Islet precursor cell (in vitro differentiated cells): ENCODE data around the gene TMCO6.

Source experiments
- DNase-seq: peaks from one replicate; pipeline ENCODE4 v3.0.0-alpha.2; 2018

Gene TMCO6

DNA sequence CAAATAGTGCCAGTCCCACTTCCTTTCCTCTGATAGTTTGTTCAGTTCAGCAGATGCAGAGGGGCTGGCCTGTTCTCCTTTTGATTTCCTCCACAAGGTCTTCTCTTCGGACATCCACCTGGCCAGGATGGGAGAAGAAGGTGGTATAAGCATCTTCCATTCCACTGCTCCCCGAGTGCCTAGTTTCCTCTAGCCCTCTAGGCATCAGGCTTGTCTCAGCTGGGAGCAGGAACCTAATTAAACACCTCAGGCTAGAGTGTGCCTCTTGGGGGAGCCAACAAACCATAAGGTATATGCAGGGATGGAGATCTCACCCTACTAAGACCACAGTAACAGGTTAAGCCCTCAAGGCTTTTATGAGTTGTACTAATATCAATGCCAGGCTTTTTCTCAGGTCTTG, 35.0 kb downstream of the TMCO6 start:
- no peak for DNase-seq

- DNase-seq: no peak
Observed at GRCh38 chr5:140674629-140675028, 35.4 kb downstream of the TMCO6 start.

DNA sequence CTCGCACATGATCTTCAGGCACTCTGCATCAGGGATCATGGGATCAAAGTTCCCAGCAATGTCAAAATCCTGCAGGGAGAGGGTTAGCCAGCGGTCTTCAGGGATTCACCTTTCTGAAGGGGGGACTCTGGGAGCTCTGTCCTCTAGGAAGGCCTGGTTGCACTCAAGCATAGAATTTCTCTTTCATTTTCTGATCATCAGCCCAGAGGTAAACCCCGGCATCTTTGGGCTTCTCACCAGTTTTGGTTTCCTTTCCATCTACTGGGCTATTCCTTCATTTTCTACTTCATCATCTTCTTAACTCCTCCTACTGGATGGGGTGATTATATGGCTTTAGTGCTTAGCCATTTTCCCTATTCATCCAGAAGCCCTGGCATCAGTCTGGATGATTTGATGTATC, 38.7 kb downstream of the TMCO6 start:
- no peak for DNase-seq

DNA sequence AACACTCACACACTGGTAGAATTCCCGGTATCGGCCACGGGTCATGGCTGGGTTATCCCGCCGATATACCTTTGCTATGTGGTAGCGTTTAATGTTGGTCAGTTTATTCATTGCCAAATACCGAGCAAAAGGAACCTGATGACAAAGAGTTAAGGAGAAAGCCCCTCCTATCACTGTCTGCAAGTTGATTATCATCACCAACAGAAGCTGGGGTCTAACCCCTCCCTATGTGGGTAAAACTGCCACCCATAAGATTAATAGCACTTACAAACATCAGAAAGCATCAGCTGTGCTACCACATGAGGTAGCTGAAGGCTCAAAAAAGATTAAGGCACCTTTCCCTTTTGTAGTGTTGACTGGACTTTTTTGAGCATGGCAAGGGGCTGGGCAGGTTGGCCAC, 39.7 kb downstream of the TMCO6 start:
- DNase-seq: no peak

DNA sequence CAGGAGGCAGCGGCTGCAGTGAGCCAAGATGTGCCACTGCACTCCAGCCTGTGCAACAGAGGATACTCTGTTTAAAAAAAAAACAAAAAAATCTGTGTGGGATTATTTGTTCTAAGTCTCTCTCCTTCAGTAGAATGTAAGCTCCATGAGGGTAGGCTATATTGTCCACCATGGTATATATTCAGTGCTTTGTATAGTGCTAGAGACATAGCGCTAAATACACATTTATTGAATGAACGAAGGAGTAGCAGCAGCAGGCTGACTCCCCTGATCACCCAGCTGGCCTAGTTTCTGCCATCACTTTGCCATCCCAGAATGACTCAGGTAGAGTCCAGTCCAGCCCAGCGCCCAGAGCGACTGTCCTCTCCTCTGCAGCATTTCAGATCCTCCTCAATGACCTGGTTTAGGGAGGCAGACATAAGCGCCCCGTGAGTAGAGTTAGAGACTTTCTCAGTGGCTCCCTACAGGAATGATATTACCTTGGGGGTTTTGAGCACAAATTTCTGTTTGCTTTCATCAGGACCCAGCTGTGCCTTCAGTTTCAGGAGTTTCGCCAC, 51.2 kb downstream of the TMCO6 start:
- peak; percentile 46 for DNase-seq

GRCh38 chr5:140690941-140691924, 52.0 kb downstream of the TMCO6 start, which contains the start of the genes HARS1 and HARS2:
TSS of gene HARS1 (minus strand) at chr5:140691370. CDS start at chr5:140691304, 66 bp downstream.
TSS of gene HARS2 (plus strand) at chr5:140691455. CDS start at chr5:140691649, 194 bp downstream.
- DNase-seq: peak; percentile 98

DNA sequence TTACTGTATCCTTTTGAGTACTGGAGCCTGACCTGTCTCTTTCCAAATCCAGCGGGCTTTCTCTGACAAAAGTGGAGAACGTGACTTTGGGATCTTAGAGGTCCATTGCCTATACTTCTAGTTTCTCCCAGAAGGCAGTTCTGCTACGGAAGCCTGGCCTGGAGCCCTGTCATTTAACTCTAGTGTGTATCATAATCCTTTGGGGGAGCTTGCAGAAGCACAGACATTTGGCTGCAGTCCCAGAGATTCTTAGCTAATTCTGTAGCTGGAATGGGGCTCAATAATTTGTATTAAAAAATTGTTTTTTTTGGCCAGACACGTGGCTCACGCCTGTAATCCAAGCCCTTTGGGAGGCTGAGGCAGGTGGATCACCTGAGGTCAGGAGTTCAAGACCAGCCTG, 55.0 kb downstream of the TMCO6 start:
- no peak for DNase-seq
